Stimulated activated CD8-positive, alpha-beta memory T cell treated with anti-CD3 and anti-CD28 coated beads, Interleukin-7, amount 100 ng/mL, for 48 hours (primary cell): ENCODE data around the gene NRXN2.

Source experiments
- DNase-seq, 2 donors: peaks; one replicate each; pipeline ENCODE4 v3.0.0-alpha.2; 2020; ENCODE audit warnings: low read depth in 1 of 2; ENCODE audit errors: extremely low read depth in 1 of 2

Gene NRXN2

GRCh38 chr11:64556721-64557250 is 166.2 kb downstream of the NRXN2 start:
- no peak for DNase-seq
